Activated T-helper 17 cell treated with anti-CD3 and anti-CD28 coated beads, Interleukin-2, amount 50 U/mL, for 72 hours (primary cell): ENCODE measurements around the gene LRRC7. TPM values are rescaled to one million over a fixed set of nuclear protein-coding genes. Genes with fewer than 3 reads are reported as not detected.

ENCODE experiments used
- ATAC-seq: fragments of 150-1000 bp; cut with Tn5 transposase; replicated peaks from 2 replicates; pipeline ENCODE4 v1.10.0; 2021; ENCODE audit warnings: mild to moderate bottlenecking, moderate library complexity
- H3K27ac Mint-ChIP-seq: one replicate; pipeline ENCODE4 v1.8.0; 2022; ENCODE audit warnings: mixed read lengths
- H3K27me3 Mint-ChIP-seq: one replicate; pipeline ENCODE4 v1.8.0; 2022; ENCODE audit warnings: mixed read lengths
- H3K36me3 Mint-ChIP-seq: one replicate; pipeline ENCODE4 v1.8.0; 2022; ENCODE audit warnings: low read depth, mild to moderate bottlenecking, mixed read lengths
- H3K4me1 Mint-ChIP-seq: one replicate; pipeline ENCODE4 v1.8.0; 2022; ENCODE audit warnings: mixed read lengths
- H3K4me3 Mint-ChIP-seq: one replicate; pipeline ENCODE4 v1.8.0; 2022; ENCODE audit warnings: mild to moderate bottlenecking, mixed read lengths
- H3K9me3 Mint-ChIP-seq: one replicate; pipeline ENCODE4 v1.8.0; 2022; ENCODE audit warnings: mixed read lengths
- total RNA-seq, 2 donors: library from RNA; stranded (reverse); gene quantifications; one replicate each; pipeline ENCODE4 v1.2.3, GENCODE V29; 2022

The LRRC7 gene
- total RNA-seq, 2 donors from 2014 or later = not detected

GRCh38 chr1:70112838-70113237 is 545.1 kb downstream of the LRRC7 start:
- Mint-ChIP-seq H3K36me3 (no peaks in the 10 kb centered on the region), H3K4me1 (no peaks in the 10 kb centered on the region), H3K27ac (no peak overlapping the region), H3K27me3 (peaks cover 12% of the 10 kb centered on the region), H3K4me3 (no peak overlapping the region), H3K9me3 (no peaks in the 10 kb centered on the region)
- ATAC-seq = no peak

GRCh38 chr1:70115315-70115714 is 547.6 kb downstream of the LRRC7 start:
- ATAC-seq = no peak
- H3K27me3 Mint-ChIP-seq = peaks cover 20% of the 10 kb centered on the region
- no peaks in the 10 kb centered on the region for H3K9me3 Mint-ChIP-seq
- H3K4me1 Mint-ChIP-seq = no peaks in the 10 kb centered on the region
- H3K27ac Mint-ChIP-seq = no peak overlapping the region
- no peaks in the 10 kb centered on the region for H3K36me3 Mint-ChIP-seq
- no peak overlapping the region for H3K4me3 Mint-ChIP-seq

GRCh38 chr1:70117046-70117445 is 549.3 kb downstream of the LRRC7 start:
- Mint-ChIP-seq H3K4me3 (no peak overlapping the region), H3K27me3 (peaks cover 20% of the 10 kb centered on the region), H3K4me1 (no peaks in the 10 kb centered on the region), H3K27ac (no peak overlapping the region), H3K36me3 (no peaks in the 10 kb centered on the region), H3K9me3 (no peaks in the 10 kb centered on the region)
- ATAC-seq = no peak

GRCh38 chr1:70134148-70134547 is 566.4 kb downstream of the LRRC7 start:
- Mint-ChIP-seq H3K27ac (no peak overlapping the region), H3K4me3 (no peak overlapping the region), H3K4me1 (no peaks in the 10 kb centered on the region), H3K27me3 (no peaks in the 10 kb centered on the region), H3K36me3 (no peaks in the 10 kb centered on the region), H3K9me3 (no peaks in the 10 kb centered on the region)
- no peak for ATAC-seq

GRCh38 chr1:70140343-70140742 is 572.6 kb downstream of the LRRC7 start:
- Mint-ChIP-seq H3K36me3 (peaks cover under 1% of the 10 kb centered on the region), H3K27ac (no peak overlapping the region), H3K4me3 (no peak overlapping the region), H3K9me3 (no peaks in the 10 kb centered on the region), H3K27me3 (no peaks in the 10 kb centered on the region), H3K4me1 (no peaks in the 10 kb centered on the region)
- ATAC-seq = no peak

- no peak overlapping the region for H3K4me3 Mint-ChIP-seq
- H3K36me3 Mint-ChIP-seq = peaks cover 6% of the 10 kb centered on the region
- no peaks in the 10 kb centered on the region for H3K9me3 Mint-ChIP-seq
- H3K27ac Mint-ChIP-seq = no peak overlapping the region
- ATAC-seq = no peak
- no peaks in the 10 kb centered on the region for H3K27me3 Mint-ChIP-seq
- no peaks in the 10 kb centered on the region for H3K4me1 Mint-ChIP-seq
Observed at GRCh38 chr1:70140894-70141293, 573.2 kb downstream of the LRRC7 start.

- H3K9me3 Mint-ChIP-seq = no peaks in the 10 kb centered on the region
- no peak for ATAC-seq
Observed at GRCh38 chr1:70142075-70142474, 574.4 kb downstream of the LRRC7 start.

GRCh38 chr1:70143048-70143659 is 575.4 kb downstream of the LRRC7 start:
- no peaks in the 10 kb centered on the region for H3K4me1 Mint-ChIP-seq
- no peaks in the 10 kb centered on the region for H3K9me3 Mint-ChIP-seq
- H3K4me3 Mint-ChIP-seq = no peak overlapping the region
- ATAC-seq = no peak
- H3K27me3 Mint-ChIP-seq = no peaks in the 10 kb centered on the region
- H3K27ac Mint-ChIP-seq = no peak overlapping the region
- H3K36me3 Mint-ChIP-seq = peaks cover 29% of the 10 kb centered on the region

More at GRCh38 chr1:70142075-70142474, 574.4 kb downstream of the LRRC7 start:
- Mint-ChIP-seq H3K27ac (no peak overlapping the region), H3K27me3 (no peaks in the 10 kb centered on the region), H3K4me3 (no peak overlapping the region), H3K36me3 (peaks cover 18% of the 10 kb centered on the region), H3K4me1 (no peaks in the 10 kb centered on the region)

GRCh38 chr1:70146488-70146887 is 578.8 kb downstream of the LRRC7 start:
- Mint-ChIP-seq H3K4me1 (no peaks in the 10 kb centered on the region), H3K27ac (no peak overlapping the region), H3K27me3 (no peaks in the 10 kb centered on the region), H3K9me3 (no peaks in the 10 kb centered on the region), H3K4me3 (no peak overlapping the region), H3K36me3 (peaks cover 56% of the 10 kb centered on the region)
- no peak for ATAC-seq

GRCh38 chr1:70150444-70150843 is 582.7 kb downstream of the LRRC7 start:
- no peak overlapping the region for H3K27ac Mint-ChIP-seq

GRCh38 chr1:70153739-70154138 is 586.0 kb downstream of the LRRC7 start:
- H3K9me3 Mint-ChIP-seq = no peaks in the 10 kb centered on the region
- ATAC-seq = no peak
- peaks cover 52% of the 10 kb centered on the region for H3K36me3 Mint-ChIP-seq
- H3K27ac Mint-ChIP-seq = no peak overlapping the region
- no peaks in the 10 kb centered on the region for H3K27me3 Mint-ChIP-seq
- no peak overlapping the region for H3K4me3 Mint-ChIP-seq
- H3K4me1 Mint-ChIP-seq = no peaks in the 10 kb centered on the region

More at GRCh38 chr1:70150444-70150843, 582.7 kb downstream of the LRRC7 start:
- no peaks in the 10 kb centered on the region for H3K9me3 Mint-ChIP-seq
- H3K4me3 Mint-ChIP-seq = no peak overlapping the region
- H3K36me3 Mint-ChIP-seq = peaks cover 80% of the 10 kb centered on the region
- ATAC-seq = no peak
- no peaks in the 10 kb centered on the region for H3K4me1 Mint-ChIP-seq
- H3K27me3 Mint-ChIP-seq = no peaks in the 10 kb centered on the region

- no peak overlapping the region for H3K4me3 Mint-ChIP-seq
- peak; percentile 98 for ATAC-seq
- H3K27ac Mint-ChIP-seq = no peak overlapping the region
- peaks cover 47% of the 10 kb centered on the region for H3K36me3 Mint-ChIP-seq
- no peaks in the 10 kb centered on the region for H3K27me3 Mint-ChIP-seq
- no peaks in the 10 kb centered on the region for H3K9me3 Mint-ChIP-seq
- H3K4me1 Mint-ChIP-seq = no peaks in the 10 kb centered on the region
Observed at GRCh38 chr1:70156529-70157120, 588.9 kb downstream of the LRRC7 start.

GRCh38 chr1:70164350-70164749 is 596.6 kb downstream of the LRRC7 start:
- no peaks in the 10 kb centered on the region for H3K9me3 Mint-ChIP-seq
- H3K27me3 Mint-ChIP-seq = no peaks in the 10 kb centered on the region
- H3K4me1 Mint-ChIP-seq = peaks cover 6% of the 10 kb centered on the region
- no peak overlapping the region for H3K4me3 Mint-ChIP-seq
- peaks cover 58% of the 10 kb centered on the region for H3K36me3 Mint-ChIP-seq
- ATAC-seq = no peak
- no peak overlapping the region for H3K27ac Mint-ChIP-seq

GRCh38 chr1:70168283-70168682 is 600.6 kb downstream of the LRRC7 start:
- Mint-ChIP-seq H3K9me3 (no peaks in the 10 kb centered on the region), H3K27ac (peak overlapping the region; percentile 84), H3K4me3 (no peak overlapping the region), H3K36me3 (peaks cover 68% of the 10 kb centered on the region), H3K4me1 (peaks cover 15% of the 10 kb centered on the region), H3K27me3 (no peaks in the 10 kb centered on the region)
- no peak for ATAC-seq

- H3K4me3 Mint-ChIP-seq = peak overlapping the region; percentile 17
- H3K9me3 Mint-ChIP-seq = no peaks in the 10 kb centered on the region
- peaks cover 15% of the 10 kb centered on the region for H3K4me1 Mint-ChIP-seq
- H3K27me3 Mint-ChIP-seq = no peaks in the 10 kb centered on the region
- H3K36me3 Mint-ChIP-seq = peaks cover 76% of the 10 kb centered on the region
- H3K27ac Mint-ChIP-seq = peak overlapping the region; percentile 84
- ATAC-seq = peak; percentile 75
Observed at GRCh38 chr1:70169018-70169839, 601.5 kb downstream of the LRRC7 start.
